Umbilical cord (tissue), 2 donors: ENCODE measurements around the gene WDFY4. TPM values are rescaled to one million over a fixed set of nuclear protein-coding genes. Genes with fewer than 3 reads are reported as not detected.
A peak's percentile ranks its signal among the peaks of the same experiment; 100 is the strongest.

Experiments used
- DNase-seq: peaks from one replicate; pipeline ENCODE4 v3.0.0-alpha.2; 2015; ENCODE audit warnings: low spot score
- total RNA-seq: library from RNA; depleted of rRNA; stranded (reverse); fragments of >200 nt; gene quantifications from one replicate; pipeline ENCODE4 v1.2.3, GENCODE V29; 2014; ENCODE audit warnings: low replicate concordance; ENCODE audit not compliant: insufficient read depth

Gene WDFY4
- total RNA-seq, 1 donor from 2014 or later, result 4.6 TPM

DNA sequence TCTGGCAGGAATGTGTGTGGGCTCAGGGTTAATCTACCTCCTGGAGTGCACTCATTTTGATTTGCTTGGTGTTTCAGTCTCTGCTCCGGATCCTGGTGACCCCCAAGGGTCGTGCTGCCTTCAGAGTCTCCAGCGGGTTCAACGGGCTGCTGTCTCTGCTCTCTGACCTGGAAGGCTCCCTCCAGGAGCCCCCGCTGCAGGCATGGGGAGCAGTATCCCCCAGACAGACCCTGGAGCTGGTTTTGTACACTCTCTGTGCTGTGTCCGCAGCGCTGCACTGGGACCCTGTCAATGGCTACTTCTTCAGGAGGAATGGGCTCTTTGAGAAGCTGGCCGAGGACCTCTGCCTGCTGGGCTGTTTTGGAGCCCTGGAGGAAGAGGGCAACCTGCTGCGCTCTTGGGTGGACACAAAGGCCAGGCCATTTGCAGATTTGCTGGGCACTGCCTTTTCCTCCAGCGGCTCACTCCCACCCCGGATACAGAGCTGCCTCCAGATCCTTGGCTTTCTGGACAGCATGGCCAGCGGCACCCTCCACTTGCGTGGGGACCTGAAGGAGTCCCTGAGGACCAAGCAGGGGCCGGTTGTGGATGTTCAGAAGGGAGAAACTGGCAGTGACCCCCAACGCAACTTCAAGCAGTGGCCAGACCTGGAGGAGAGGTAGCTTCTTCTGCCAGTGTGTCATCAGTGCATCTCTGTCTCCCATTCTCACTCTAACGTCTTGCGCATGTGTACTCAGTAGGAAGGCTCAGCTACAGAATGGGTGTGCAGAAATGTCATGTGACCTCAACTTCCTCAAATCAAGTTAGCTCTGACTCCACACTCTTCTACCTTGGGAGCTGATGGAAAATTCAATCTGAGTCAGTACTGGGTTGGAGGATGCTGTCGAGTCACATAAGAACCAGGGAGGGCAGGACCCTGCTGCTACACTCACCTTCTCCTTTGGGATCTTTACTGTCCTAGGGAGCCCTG is 58.5 kb downstream of the WDFY4 start:
- no peak for DNase-seq

DNA sequence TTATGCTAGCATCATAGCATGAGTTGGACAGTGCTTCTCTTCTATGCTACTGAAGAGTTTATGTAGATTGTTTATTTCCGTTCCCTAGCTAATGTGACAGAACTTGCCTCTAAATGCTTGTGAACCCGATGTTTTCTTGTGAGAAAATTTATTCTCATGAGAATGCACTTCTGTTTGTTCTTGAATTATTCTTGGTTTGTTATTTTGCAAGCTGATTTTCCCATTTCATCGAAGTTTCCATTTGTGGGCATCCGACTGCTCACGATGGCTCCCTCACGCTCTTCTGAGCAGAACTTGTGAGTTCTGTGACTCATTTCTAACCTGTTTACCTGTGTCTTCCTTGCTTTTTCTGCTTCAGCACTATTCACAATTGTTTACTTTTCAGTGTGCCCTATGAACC is 59.9 kb downstream of the WDFY4 start:
- DNase-seq, result no peak

DNA sequence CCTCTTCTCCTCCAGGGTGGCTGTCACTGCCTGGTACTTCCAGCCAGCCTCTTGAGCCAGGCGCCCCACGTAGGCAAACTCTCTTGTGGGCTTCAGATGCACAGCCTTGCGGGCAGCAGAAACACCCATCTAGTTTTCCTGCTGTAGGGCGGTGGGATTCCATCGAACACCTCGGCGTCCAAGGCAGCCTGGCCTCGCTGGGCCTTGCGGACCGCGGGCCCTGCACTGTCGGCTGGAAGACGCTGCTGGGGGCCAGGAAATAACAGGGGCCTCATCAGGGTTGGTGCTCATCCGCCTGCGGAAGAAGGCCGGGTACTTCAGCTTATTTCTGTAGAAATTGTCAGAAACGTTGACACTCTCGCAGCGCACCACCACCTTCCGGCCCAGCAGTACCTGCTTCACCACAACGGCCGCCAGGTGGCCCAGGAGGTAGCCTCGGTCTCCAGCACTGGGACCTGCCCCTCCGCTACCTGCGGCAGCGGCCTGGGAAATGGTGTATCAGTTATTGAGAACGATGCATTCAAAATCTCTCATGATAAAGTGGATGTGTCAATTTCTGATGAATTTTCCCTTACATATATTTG is 61.1 kb downstream of the WDFY4 start:
- no peak for DNase-seq

DNA sequence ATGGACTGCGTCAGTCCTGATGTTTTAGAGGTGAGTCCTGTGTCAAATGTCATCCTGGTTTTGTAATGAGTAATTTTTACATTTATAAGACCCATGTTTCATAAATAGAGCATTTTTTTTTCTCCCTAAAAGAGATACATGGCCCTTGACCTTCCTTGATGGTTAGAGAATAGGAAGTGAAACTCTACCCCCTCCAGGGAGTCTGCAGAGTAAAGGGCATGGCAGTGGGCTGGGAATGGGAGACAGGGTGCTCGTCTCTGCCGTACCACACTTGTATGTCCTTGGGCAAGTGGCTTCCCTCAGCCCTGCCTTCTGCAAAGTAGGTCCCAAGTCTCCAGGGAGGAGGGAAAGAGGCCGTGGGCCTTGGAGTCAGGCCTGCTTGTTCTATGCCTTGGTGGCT is 63.9 kb downstream of the WDFY4 start:
- no peak for DNase-seq

DNA sequence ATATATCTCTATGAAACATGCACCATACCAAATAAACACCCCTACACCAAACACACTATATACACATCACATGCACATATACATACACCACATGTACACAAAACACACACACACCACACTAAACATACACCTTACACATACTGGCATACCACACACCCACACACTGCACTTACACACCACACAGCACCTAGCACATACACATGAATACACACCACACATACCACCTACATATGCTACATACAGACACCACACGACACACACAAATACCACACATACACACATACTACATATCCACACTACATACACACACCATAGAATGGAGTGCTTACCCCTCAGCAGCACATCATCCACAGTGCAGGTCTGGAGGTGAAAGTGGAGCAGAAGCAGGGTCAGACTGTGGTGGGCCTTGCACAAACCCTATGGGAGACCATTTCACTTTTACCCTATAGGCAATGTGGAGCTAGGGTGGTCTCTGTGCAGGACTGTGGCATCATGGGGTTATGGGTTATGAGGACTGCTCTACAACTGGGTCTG is 64.6 kb downstream of the WDFY4 start:
- DNase-seq, result no peak

DNA sequence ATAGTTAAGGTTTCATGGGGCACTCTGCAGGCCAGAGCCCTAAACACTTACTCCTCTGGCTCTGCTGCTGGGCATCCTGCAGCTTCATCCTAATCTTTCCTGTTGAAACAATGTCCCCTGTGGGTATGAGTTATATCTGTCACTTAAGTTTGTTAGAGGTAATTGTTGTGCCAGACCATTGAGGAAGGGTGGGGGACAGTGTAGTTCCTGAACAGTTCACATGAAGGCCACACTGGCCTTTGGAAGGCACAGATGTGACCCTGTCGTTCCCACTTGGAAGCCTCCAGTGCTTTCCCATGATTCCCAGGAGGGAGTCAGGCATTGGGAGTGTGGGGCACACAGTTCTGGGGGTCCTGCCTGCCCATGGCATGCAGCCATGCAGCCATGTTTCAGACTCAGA is 65.3 kb downstream of the WDFY4 start:
- no peak for DNase-seq

DNA sequence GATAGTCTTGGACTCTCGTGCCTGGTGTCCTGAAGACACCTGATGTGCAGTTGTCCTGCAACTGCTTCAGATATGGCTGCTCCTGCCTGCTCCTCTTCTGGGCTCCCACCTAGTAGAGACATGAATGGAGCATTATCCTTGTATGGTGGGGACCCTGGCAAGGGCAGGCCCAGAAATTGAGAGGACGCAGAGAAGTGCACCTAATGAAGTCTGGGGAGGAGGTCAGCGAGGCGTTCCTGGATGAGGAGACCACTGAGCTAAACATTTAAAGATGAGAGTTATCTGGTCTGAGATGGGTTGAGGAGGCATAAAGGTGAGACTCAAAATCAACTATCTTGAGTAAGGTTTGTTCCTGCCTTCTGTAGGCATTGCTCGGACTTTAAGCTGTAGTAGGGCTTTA is 66.3 kb downstream of the WDFY4 start:
- DNase-seq, result no peak

DNA sequence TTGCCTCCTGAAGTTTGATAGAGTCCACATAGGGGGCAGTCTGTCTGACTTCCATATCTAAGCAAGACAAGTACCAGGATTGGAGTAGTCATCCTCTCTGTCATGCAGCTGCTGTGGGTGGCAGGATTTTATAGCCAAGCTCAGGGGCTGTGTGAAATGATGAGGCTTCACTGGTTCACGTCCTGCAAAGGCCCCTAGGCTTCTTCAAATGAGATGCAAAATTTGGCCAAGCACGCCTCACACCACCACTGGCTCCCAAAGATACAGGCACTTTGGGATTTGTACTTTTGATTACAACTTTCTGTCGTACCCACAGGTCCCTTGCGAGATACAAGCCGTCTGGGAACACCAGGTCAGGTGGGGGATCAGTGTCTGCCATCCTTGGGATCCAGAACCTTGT is 67.1 kb downstream of the WDFY4 start:
- no peak for DNase-seq

DNA sequence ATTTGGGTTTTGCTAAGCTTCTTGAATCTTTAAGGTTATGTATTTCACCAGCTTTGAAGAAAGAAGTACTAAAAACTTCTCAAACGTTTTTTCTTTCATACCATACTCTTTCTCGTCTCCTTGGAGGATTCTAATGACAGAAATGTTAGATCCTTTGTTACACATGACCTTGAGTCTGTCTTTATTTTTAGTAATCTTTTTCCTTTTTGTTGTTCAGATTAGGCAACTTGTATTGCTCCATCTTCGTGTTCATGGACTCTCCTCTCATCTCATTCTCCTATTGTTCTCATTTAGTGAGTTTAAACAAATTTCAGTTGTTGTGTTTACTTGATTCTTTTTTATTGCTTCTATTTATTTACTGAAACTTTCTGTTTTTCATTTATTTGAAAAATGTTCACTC is 73.7 kb downstream of the WDFY4 start:
- DNase-seq, result no peak

DNA sequence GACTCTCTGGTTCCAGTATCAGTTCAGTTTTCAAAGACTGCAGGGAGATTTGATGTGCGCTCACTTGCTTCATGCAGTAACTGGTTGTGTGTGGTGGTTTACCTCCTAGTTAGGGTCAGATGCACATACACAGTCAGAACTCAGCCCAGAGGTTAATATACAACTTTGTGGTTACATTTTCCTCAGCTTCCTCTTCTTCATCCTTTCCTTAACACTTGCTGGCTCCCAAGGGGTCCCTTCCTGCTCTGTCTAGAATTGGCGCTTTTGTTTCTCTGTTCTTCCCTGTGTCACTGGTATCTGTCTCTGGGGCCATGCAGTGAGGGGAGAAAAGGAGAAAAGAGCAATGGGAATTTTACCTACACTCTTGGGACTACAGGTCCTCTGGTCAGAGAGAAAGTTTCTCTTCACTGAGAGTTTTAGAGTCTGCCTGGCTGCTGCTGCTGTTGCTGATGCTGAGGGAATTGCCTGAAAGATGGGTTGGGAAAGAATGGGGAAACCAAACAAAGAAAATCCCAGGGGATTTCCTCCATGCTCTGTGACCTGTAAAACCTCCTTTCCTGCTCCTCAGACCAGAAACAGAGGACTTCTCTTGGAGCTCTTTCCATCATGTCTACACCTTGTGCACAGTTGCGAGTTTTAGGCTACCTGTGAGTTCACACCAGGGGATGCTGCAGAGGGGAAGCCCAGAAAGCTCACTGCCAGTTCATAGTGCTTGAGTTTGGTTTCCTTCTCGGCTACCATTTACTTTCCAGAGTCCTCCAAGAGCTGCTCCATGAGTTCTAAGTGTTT is 74.6 kb downstream of the WDFY4 start:
- no peak for DNase-seq

DNA sequence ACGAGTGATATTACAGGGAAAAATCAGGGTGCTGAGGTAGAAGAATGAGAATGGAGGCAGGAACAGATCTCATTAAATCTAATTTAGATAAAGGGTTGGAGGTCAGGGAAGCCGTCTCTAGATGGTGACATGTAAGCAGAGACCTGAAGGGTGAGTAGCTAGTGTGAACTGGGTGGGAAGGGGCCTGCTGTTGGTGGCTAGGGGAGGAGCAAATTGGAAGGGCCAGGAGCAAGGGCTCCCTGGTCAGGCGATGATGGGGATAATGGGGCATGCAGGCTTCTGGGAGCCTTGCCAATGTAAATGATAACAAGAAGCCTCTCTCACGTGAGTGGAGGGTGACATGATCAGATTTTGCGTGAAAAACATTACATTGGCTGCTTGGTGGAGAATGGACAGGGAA is 76.3 kb downstream of the WDFY4 start:
- DNase-seq, result no peak

DNA sequence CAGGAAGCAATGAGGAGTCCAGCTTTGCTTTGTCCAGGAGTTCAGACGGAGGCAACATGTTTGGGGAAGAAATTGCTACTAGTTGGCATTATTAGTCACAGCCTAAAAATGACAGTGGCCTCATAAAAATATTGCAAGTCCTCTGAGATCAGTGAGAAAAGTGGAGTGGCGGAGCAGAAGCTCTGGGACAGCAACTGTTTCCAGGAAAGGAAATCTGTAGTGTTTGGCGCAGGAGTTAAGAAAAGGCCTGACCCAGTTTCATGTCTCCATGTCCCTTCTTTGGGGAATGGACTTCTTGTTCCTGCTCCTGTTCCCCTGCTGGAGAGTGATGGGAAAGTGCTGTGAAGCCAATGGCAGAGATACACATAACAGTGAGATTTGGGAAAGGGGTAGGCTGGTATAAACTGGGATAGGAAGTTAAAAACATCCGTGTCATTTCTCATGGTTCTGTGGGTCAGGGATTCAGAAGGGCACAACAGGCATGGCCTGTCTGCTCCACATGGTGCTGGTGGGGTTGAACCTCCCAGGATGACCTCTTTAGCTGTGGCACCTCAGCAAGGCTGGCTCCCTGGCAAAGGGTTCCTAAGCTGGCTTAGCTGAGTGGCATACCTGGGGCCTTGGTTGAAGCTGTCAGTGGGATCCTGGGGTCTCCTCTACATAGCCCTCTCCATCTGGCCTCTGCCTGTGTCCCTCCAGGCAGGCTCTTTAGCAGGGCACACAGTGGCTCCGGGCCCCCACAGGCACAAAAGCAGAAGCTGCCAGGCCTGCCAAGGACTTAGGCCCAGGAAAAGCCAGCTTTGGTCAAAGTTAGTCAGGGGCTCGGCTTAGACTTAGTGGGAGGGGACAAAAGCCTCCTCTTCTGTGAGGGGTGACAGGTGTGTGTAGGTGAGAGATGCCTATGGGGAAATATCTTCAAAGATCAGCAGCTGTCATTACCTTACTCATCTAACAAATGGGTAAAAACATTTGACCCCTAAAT is 77.7 kb downstream of the WDFY4 start:
- DNase-seq, result no peak

DNA sequence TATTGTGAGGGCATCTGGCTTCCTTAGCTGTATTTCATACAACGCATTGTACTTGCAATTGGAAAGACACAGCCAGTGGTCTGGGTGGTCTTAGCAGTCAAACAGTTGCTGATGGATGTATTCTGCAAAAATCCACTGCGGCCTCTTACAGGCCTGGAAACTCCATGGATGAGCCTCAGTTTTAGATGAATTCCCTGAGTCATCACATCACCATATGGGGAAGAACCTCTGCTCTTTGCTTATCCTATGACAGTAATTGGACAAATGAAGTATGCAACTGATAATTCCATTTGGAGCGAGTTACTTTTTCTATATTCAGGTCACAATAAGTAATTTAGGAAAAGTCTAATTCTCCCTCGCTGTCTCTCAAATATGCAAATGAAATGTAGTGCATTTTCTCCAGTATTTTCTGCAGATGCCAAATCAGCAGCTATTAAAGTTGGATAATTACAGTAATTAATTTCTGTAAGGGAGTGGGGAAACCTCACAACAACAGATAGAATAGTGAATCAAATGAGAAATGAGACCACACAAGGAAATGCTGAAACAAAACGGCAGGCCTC is 78.8 kb downstream of the WDFY4 start:
- DNase-seq, result peak; percentile 20

DNA sequence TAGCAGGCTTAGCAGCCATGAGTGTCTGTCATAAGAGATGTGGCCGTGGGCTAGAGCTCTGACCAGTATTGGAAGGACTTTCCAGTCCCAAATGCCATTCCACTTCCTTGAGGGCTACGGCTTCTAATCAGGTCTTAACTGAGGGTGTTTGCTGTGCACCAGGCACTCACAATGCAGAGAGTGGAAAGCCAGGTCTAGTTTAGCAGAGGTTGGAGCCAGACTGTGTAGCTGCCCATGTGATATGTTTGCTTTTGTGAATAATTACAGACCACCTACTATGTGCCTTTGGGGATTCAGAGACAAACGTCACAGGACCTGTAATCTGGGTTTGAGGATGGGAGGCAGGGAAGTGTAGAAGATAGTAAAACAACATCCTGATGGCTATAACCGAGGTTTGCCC is 79.8 kb downstream of the WDFY4 start:
- DNase-seq, result no peak

DNA sequence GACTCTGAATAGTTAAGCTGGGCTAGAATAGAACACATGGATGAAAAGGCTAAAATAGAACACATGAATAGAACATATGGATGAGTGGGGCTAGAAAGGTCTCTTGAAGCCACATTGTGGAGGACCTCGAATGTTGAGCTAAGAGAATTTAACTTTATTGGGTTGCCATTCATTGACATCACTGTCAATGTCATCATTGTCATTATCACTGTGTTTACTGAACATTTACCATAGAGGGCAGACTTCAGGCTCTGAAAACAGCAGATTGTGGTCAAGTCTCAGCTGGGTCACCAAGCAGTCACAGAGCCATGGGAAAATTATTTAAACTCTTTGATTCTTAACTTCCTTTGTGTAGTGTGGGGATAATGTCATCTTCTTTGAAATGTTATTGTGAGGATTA is 80.4 kb downstream of the WDFY4 start:
- no peak for DNase-seq

DNA sequence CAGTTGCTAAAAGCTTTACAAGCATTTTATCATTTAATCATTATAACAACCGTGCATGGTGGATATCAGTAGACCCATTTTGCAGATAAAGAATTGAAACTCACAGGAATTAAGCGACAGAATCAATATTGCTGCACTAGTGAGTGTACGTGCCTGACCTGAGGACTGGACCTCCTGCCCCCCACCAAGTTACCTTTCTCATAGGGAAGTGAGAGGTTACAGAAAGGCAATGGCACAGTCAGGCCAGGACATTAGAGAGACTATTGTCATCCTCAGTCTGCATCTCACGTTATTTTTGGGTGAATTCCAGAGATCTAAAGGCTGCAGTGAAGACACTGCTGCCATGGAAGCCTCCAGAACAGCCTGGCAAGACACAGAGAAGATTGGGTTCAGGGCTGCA is 80.9 kb downstream of the WDFY4 start:
- no peak for DNase-seq

DNA sequence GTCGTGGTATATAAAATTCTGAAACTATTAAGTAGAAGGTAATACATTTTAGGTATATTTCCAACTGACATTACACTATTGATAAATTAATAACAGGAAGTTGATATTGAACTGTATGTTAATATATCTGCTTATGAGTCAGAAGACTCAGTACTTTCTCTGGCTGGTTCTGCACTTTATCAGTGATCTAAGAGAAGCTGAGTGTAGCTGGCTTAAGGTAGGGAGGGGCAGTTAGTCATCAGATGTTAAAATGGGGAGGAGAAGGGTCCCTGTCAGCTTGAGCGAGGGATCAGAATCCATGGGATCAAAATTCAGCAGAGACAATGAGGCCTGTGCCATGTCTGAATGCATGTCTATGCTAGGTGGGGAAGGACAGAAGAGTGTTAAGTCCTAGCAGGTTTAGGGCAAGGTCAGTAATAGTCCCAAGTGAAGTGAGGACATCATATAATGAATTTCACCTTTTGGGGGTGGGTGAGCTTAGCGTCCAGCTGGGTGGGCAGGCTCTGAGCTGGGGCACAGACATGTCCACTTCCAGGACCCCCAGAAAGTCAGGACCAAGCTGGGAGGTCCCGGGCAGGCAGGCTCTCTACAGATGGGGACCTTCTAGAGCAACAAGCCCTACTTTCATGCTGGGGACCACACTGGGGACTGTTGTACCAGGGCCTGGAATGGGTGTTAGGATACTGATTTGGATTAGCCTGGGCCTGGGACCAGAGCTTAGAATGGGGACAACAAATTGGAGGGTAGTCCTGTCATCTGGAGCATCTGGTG is 82.9 kb downstream of the WDFY4 start:
- DNase-seq, result peak; percentile 18

DNA sequence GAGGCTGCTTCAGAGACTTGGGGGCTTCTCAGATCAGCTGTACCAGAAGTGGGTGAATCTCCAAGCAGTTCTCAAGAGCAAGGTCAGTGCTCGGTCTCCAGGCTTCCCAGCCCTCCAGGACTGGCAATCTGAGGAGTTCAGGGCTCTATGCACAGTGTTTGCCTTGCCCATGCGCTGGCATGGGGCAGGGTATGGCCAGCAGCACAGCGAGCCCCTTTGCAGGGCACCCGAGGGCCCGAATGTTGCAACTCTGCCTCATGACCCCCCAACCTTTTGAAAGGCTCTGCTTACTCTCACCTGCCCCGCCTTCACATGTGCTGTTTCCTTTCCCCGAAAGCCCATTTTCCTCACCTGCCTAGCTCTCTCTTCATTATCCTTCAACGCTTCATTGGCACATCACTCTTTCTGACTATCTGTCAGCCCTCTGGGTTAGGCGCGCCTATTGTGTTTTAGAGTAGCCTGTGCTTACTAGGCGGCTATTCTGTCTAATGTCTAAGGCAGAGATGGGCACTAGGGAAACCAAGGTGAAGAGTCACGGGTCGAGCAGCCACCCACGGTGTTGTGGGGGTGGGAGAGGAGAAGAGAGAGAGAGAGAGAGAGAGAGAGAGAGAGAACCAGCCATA is 83.6 kb downstream of the WDFY4 start:
- no peak for DNase-seq

DNA sequence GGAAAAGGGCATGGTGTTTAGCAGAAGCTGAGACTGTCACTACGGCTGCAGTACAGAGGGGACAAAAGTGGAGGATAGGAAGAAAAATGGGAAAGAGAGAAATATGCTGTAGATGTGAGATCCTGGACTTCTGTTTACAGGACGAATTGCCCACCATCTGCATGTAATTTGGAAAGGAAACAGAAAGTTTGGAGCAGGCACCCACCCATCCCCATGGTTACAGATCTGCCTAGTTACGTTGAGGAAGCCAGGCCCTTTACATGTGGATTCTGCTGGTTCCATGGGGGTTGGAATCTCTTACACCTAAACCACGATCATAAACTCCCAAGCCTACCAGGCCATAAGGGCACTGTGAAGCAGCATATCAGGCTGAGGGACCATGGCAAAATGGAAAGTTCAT is 84.3 kb downstream of the WDFY4 start:
- DNase-seq, result no peak
